ENCODE measurements around the gene SOX6. TPM values are rescaled to one million over a fixed set of nuclear protein-coding genes. Genes with fewer than 3 reads are reported as not detected.
"Not testable (repeated sequence)": the region's sequence is repeated elsewhere in the genome, so short reads cannot be mapped to it uniquely, and the experiment has no call there.

SOX6 gene
- total RNA-seq, 1 donor from 2014 or later: under 0.01 TPM

DNA sequence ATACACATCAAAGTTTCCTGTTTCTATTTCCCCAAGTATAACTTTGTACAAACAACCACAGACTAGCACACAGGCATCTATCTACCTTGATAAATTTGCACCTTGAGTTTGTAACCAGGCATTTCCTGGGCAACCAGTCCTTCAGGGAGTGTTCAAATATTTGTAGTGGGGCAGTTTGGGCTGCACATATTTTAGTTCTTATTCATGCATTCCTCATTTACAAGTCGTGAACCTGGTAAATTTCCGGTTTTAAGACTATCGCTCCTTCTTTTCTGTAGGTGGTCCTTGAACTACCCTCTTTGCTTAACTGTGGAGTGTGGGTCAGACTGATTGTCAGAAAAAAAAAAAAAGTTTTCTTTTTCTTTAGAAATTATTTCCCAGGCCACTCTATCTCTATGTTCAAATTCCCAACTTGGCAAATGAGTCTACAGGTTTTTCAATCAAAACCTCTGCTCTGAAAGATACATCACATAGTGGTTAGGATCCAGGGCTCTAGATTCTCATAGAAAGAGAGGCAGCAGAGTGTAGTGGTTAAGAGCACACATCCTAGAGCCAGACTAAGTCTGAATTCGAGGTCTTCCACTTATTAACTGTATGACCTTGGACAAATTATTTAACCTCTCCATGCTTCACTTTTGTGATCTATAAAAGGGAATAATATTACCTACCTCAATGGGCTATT is 201.5 kb downstream of the SOX6 start:
- no peak for DNase-seq (ENCODE audit: low read depth, low spot score)

DNA sequence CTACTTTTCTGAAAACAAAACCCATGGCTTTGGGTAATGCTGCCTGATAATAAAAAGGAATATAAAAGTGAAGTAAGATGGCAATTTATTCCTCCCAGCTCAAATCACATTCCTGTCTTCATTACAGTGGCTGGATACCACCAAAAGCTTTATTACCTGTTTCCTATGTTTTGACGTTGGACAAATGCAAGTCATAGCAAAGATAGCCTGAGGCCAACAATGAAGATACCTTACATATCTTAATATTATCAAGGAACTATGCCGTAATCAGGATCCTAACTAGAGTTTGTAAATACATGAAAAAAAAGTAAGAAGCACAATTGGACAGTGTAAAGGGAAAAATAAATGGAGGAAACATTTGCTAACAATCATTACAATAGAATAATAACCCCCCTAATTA is 202.4 kb downstream of the SOX6 start:
- DNase-seq (ENCODE audit: low read depth, low spot score): no peak

DNA sequence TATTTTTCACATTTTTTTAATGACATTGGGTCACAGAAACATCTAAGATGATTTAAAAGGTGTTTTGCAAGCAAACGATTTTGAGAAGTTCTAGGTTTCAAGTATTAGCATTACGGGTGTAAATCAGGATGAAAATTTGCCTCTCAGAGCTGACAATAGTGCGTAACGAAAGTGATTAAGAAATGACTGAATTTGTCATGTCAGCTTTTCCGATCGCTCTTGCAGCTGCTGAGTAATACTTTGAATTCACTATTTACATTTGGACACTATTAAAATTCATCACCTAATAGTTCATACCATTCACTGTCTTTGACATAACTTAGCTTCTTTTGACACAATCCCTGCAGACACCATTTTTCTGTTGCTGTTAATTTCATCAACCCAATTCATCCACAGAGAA is 205.2 kb downstream of the SOX6 start:
- DNase-seq (ENCODE audit: low read depth, low spot score): no peak

DNA sequence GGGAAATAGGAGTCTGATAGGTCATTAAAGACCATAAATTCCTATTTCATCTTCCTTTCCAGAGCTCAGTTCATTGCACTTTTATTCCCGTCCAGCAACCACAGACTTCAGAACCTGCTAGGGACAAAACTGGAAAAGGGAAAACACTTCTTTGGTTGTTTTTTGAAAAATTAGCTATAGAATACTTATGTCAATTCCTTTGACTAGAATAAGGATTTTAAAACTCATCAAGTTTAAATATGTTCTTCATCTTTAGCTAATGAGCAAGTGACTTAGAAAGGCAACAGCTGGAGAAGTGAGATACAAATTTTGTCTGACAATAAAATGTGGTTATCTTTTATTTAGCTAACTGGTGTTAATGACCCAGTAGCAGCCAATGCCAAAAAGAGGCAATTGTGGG is 206.9 kb downstream of the SOX6 start:
- DNase-seq (ENCODE audit: low read depth, low spot score): no peak

DNA sequence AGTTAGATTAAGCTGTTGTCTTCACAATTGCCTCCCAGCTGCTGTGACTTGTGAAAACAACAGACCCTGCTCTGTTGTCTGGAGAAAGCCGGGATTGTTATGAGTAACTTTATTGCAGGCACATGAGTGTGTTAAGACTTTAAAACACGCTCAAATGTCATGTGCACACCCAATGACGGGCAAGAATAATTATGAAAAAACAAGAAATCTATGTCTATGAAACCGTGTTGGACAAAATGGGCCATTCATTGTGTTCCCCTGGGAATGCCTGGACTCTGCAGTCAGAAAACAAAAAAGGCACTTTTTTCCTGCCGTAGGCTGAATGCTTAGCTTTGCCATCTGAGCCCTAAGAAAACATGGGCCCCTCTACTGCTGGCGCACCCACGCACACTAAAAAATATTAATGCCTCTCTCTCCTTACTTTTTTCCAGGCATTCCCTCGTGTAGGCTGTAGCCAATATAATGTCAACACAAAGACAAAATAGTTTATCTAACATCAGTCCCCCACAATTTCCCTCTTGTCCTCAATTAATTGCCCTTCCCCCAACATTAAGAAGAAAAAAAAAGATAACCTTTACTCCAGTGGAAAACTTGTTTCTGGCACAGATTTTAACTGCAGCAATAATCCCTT is 207.9 kb downstream of the SOX6 start:
- DNase-seq (ENCODE audit: low read depth, low spot score): no peak

DNA sequence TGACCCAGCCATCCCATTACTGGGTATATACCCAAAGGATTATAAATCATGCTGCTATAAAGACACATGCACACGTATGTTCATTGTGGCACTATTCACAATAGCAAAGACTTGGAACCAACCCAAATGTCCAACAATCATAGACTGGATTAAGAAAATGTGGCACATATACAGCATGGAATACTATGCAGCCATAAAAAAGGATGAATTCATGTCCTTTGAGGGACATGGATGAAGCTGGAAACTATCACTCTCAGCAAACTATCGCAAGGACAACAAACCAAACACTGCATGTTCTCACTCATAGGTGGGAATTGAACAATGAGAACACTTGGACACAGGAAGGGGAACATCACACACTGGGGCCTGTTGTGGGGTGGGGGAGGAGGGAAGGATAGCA is 209.4 kb downstream of the SOX6 start:
- DNase-seq (ENCODE audit: low read depth, low spot score): not testable (repeated sequence)

DNA sequence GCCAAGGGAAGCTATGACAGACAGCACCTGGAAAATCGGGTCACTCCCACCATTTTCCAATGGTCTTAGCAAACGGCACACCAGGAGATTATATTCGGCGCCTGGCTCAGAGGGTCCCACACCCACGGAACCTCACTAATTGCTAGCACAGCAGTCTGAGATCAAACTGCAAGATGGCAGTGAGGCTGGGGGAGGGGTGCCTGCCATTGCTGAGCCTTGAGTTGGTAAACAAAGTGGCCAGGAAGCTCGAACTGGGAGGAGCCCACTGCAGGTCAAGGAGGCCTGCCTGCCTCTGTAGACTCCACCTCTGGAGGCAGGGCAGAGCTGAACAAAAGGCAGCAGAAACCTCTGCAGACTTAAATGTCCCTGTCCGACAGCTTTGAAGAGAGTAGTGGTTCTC is 214.7 kb downstream of the SOX6 start:
- not testable (repeated sequence) for DNase-seq (ENCODE audit: low read depth, low spot score)

DNA sequence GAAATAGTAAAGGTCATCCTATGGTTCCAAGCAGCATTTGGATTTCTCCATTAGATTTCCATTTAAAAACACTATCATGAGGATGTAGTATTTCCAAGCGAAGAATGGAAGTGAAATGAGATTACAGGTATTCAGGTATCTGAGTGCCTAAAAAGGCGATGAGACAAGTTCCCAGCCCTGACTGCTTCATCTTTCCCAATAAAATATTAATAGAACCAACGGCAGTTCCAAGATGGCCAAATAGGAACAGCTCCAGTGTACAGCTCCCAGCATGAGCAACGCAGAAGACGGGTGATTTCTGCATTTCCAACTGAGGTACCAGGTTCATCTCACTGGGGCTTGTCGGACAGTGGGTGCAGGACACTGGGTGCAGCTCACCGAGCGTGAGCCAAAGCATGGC is 215.2 kb downstream of the SOX6 start:
- DNase-seq (ENCODE audit: low read depth, low spot score): not testable (repeated sequence)

DNA sequence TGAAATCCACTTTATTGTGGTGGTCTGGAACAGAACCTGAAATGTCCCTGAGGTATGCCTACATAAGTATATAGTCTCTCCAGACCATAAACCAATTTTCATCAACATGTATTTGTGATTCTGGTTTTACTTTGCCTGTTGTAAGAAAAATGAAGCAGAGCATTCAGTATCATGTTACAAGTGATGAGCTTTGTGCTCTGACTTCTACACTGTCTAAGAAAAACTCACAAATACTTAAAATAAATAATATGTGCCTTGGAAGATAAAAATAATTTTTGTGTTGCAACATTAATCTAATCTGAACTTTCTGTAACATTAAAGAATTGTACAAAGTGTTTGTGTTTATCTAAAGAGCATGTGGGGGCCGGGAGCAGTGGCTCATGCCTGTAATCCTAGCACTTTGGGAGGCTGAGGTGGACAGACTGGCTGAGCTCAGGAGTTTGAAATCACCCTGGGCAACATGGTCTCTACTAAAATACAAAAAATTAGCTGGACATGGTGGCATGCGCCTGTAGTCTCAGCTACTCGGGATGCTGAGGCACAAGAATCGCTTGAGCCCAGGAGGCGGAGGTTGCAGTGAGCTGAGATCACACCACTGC is 219.5 kb downstream of the SOX6 start:
- no peak for DNase-seq (ENCODE audit: low read depth, low spot score)

DNA sequence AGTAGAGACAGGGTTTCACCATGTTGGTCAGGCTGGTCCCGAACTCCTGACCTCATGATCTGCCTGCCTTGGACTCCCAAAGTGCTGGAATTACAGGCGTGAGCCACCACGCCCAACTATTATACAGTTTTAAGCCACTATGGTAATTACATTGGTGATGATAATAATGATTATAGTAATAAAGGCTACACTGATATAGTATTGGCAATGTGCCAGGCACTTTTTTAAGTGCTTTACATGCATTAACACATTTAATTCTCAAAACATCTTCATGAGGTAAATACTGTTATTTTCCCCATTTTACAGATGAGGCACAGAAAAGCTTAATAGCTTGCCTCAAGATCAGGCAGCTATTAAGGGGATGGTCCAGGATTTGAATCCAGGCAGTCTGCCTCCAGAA is 222.5 kb downstream of the SOX6 start:
- no peak for DNase-seq (ENCODE audit: low read depth, low spot score)

DNA sequence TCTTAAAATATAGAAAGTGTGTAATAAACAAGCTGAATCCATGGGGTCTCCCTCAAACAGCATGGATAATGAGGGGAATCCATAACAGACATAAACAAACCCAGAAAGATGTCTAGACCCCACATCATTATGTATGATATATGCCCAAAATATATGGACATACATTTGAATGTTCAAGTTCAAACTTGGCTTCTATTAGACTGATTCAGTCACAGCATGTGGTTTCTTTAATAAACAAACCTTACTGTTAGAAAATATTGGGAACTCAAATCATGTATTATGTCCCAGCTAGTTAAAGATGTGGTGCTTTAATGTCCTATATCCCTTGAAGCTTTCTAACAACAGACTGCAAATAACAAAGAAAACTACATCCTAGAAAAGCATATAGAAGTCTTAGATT is 228.6 kb downstream of the SOX6 start:
- no peak for DNase-seq (ENCODE audit: low read depth, low spot score)

DNA sequence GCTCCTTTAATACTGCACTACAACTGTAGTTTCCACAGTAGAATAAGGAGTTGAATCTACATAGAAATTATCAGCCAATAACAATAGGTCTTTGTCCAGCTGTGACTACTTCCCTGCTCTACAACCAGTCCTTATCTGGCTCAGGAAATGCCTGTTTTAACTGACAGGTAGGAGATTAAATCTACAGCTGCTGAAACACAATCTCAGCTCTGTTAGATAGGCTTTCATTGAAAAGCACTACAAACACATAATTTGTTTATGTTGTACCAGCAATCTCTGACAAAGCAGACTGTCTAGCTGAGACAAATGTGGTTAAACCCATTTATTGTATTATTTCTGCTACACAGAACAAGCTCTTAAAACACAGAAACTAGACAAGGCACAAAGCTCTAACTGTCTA is 230.0 kb downstream of the SOX6 start:
- no peak for DNase-seq (ENCODE audit: low read depth, low spot score)

DNA sequence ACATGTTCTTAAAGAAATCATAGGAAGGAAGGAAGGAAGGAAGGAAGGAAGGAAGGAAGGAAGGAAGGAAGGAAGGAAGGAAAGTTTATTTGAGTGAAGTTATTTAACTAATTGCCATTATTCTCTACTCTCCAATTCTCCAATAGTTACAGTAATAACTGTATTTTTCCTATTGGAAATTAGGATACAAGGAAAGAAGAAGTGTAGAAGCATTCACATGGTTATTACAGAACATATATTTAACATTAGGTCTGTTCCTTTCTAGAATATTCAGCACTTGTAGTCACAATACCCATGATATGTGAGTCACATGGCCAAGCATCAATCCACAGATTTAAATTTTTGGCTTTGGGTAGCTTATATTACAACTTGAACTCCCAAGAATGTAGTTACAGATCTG is 230.6 kb downstream of the SOX6 start:
- no peak for DNase-seq (ENCODE audit: low read depth, low spot score)

DNA sequence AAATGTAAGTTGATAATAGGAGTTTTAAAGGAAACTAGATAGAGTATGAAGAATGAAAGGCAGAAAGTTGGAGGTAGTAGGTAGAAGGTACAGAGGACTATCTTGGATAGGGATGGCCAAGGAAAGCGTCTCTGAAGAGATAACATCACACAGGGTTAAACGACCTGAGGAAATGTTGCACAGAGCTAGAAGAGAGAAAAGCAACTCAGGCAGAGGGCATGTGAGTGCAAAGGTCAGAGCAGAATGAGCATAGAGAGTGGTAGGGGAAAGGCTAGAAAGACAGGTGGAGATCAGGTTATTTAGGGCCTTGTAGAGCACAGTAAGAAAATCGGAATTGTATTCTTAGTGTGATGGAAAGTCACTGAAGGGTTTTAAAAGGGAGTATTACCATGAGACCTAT is 232.0 kb downstream of the SOX6 start:
- DNase-seq (ENCODE audit: low read depth, low spot score): no peak

DNA sequence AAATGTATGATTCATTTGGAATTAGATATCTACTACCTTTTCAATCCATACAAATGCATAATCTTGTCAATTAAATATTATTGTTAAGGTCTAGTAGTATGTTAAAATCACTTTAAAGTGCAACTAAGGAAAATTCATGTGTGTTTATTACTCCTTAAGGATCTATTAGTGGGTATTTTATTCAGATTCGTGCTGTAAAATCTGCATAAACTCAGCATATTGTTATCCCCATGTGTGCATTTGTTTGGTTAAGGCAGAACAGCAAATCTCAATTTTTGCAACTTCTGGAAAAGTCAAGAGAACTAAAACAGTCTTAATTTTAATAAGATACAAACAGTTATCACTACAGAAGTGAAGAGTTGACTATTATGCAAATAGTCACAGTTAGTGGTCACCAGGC is 234.5 kb downstream of the SOX6 start:
- no peak for DNase-seq (ENCODE audit: low read depth, low spot score)

DNA sequence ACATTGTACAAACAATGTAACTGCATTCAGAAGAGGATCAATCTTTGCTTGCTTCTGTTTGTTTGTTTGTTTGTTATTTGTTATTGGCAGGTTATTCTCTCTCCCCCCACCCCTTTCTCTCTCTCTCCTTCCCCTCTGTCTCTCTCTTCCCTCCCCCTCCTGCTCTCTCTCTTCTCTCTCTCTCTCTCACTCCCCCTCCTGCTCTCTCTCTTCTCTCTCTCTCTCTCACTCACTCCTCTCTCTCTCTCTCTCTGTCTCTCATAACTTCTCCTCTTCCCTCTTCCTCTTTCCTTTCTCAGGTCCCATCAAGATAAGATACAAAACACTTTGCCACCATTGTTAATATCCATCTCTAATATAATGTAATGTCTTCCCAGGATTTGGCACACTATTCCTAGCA is 236.3 kb downstream of the SOX6 start:
- DNase-seq (ENCODE audit: low read depth, low spot score): no peak

DNA sequence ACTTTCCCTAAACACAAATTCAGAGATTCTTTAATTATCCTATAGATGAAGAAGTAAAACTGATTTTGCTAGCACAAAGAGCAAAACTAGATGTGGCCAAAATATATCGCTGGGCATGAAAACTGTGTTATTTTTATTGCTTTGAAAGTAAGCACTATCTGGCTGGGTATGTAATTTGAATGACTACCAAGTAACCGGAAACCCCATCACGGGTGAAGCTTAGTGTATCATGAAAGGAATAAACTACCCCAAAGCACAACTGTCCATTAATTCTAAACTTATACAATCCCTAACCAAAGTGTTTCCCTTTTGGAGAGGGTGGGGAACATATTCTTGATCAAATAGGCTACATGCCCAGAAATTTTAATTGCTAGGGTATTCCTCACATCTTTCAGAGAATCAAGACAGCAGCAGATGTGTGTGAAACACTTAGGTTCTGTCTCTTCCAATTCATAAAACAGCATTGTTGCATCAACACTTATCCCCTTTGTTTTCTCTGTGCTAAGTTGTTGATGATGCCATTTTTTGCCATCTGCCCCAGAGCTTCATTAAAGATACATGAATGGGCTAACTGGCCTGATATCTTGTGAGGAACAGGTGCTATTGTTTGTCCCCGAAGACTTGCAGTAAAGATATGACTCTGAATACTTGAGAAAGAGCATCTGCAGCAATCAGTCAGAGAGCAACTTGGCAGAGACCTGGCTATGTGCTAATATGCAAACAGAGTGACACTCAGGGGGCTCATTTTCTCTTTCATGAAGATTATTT is 238.2 kb downstream of the SOX6 start:
- DNase-seq (ENCODE audit: low read depth, low spot score): no peak

DNA sequence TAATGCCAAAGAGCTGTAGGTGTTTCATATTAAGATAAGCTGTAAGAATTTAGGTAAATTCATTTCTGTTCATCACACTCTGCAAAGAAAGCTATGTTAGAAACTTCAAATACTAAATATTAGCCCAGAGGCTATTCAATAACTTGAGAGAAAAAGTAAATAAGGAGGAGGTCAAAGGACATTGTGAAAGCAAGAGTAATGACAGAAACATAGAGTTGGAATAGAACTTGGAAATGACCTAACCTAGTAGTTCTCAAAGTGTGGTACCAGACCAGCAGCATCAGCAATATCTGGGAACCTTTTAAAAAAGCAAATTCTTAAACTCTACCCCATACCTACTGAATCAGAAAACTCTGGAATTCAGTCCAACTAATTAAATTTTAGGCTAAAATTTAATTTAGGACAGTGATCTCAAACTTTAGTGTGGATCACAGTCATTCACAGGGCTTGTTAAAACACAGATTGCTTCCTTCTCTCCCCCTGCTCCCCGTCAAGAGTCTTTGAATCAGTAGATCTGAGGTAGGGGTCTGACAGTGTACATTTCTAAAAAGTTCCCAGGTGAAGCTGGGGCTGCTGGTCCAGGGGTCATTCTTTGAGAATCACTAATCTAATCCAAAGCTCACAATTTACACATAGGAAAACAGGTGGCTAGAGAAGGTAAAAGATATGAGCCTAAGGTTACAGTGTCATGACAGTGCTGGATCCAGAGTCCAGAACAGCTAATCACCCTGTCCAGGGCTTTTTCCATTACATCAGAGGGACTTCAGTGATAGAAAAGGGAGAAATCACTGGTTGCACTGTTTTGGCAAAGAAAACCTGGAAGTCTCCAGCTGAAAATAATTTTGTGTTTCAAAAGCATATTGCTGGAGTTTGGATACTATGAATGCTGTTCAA is 241.1 kb downstream of the SOX6 start:
- no peak for DNase-seq (ENCODE audit: low read depth, low spot score)

DNA sequence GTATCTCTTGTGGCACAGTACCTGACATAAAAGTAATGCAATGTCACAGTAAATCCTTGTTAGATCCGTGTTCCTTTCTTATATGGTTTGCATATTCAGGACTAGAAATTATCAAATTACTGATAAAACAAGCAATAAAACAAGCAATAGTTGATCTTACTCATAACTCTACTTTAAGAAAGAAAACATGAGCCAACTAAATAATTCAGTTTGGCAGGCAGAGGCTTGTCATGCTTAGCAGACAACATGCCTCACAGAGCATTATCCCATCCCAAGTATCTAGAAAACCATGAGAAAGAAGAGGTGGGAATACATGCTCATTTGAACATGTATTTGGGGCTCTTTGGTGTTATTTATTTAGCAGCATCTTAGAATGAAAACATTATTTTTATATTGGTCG is 241.9 kb downstream of the SOX6 start:
- no peak for DNase-seq (ENCODE audit: low read depth, low spot score)

DNA sequence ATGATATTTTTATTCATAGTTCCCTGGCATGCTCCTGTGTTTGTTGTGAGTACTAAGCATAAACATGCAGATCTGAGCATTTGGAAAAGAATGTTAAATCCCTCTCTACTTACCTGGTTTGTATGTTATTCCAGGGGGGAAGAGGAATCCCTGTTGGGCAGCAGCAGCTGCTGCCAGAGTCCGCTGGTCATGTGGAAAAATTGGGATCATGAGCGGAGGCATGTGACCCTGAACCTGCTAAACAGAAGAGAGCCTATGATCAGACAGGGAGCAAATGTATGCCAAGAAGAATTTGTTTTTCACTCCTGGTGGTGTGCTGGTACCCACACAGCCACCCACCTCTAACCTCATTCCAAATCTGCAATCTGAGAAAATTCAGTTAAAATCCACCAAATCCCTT is 244.7 kb downstream of the SOX6 start:
- DNase-seq (ENCODE audit: low read depth, low spot score): no peak

DNA sequence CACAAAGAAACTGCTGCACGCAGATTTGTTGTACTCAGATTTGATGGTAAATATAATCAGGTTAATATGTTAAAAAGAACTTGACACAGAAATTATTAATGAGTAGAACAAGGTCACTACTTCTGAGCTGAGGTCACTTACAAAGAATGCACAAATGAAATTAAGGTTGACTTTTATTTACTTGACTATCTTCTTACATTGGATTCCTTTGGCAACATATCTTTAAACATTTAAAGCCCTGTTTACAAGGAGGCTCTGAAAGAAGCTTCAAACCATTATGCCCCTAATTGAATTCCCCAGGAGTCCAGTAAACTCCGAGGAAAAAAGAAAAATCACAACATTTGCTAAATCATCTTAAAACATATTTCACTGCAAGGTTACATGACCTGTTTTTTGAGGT is 245.5 kb downstream of the SOX6 start:
- DNase-seq (ENCODE audit: low read depth, low spot score): no peak

All from pulmonary artery endothelial cell (primary cell).